GM21515 (cell line): Measurements from ENCODE around the gene PKN1.
"Not testable (repeated sequence)": the region's sequence is repeated elsewhere in the genome, so short reads cannot be mapped to it uniquely, and the experiment has no call there.

Experiments used
- ATAC-seq: cut with Tn5 transposase; IDR thresholded peaks from one replicate; pipeline ENCODE4 v1.9.1; 2021; ENCODE audit not compliant: unreplicated experiment

PKN1 gene

DNA sequence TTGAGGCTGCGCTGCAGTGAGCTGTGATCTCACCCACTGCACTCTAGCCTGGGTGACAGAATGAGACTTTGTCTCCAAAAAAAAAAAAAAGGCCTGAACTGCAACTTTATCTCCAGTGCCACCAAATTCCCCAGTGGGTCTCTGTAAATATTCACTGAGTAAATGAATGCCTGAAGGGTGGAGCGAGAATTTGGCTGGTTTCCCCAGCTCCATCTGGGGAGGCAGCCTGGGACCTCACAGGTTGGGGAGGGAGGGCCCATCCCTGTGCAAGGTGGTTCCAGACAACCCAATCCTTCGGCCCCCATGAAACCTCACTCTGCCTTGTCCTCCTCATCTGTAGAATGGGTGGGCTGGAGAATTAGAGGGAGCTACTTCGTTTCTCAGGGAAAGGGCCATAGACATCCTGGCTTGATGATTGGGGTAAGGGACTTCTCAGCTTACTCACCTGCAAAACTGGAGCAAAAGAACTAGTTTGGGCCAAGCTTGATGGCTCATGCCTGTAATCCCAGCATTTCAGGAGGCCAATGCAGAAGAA lies 4.2 kb upstream of the PKN1 start:
- no peak for ATAC-seq

GRCh38 chr19:14430712-14431111 lies 2.4 kb upstream of the PKN1 start:
- no peak for ATAC-seq

- ATAC-seq: peak; percentile 17
Measured at GRCh38 chr19:14433554-14434501, 722 bp downstream of the PKN1 start.

DNA sequence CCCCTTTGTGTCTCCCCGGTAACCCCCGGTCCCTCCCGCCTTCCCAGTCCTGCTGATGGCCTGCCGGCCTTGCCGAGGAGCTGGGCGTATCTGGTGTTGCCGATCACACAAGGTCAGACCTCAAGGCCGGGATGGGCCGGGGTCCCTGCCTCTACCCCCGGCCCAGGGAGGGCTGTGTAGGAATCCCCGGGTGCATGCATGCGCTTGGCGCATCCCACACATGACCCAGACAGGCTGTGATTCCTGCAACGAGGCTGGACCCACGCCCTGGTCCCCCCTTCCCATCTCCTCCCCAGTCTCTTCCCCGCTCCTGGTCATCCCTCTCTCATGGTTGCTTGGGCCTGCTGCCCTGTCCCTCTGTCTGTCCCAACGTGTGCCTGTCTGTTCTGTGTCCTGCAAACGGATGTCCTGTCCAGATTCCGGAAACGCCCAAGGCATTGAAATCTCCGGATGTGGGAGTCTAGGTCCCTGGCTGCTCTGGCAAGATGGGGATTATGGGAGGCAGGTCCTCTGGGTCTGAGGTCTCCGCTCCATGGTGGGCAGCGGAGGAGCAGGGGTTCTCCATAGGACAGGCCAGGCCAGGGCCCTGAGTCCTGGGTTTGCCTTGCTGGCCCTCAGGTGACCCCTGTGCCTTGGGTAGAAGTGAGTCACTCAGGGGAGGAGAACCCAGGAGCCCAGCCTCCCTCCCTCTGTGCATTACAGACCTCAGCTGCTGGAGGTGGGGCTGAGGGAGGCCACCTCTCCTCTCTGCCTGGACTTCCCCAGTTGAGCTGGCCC lies 1.6 kb downstream of the PKN1 start:
- ATAC-seq: no peak

DNA sequence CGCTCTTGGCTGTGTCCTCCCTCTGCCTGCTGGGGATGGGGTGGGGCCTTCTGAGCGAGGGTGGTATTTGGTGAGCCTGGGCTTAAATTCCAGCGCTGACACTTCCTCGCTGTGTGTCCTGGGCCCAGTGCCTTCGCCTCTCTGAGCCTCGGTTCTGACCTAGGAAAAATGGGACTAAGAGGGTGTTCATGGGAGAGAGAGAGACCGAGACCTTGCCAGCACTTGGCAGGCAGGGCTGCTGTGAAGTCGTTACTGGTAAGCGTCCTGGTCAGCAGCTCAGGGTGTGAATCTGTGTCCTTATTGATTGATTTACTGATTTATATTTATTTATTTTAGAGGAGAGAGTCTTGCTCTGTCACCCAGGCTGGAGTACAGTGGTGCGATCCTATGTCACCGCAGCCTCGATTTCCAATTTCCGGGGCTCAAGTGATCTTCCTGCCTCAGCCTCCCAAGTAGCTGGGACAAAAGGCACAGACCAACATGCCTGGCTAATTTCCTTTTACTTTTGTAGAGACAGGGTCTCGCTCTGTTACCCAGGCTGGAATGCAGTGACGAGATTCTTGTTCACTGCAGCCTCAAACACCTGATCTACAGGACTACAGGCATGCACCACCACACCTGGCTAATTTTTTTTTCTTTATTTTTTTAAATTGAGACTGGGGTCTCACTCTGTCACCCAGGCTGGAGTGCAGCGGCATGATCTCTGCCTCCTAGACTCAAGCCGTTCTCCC lies 2.4 kb downstream of the PKN1 start:
- ATAC-seq: no peak

GRCh38 chr19:14437578-14438140 lies 4.6 kb downstream of the PKN1 start:
- ATAC-seq: no peak

DNA sequence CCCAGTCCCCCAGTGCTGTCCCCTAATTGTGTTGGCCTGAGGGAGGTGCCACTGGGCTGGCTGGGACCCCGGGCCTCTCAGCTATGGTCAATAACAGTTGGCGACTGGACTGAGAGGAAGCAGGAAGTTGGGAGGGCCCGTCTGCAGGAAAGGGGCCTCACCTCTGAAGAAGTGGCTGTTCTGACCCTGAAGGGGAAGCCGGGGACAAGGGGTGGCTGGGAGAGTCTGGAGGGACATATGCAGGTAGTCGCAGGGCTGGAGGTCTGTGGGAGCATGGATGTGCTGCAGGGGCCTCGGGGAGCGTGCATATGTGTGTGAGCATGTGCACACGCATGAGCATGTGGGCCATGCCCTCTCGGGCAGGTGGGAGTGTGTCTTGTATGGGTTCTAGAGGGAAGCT lies 5.9 kb downstream of the PKN1 start:
- ATAC-seq: no peak

- peak; percentile 81 for ATAC-seq
Measured at GRCh38 chr19:14440049-14440448, 6.9 kb downstream of the PKN1 start.

DNA sequence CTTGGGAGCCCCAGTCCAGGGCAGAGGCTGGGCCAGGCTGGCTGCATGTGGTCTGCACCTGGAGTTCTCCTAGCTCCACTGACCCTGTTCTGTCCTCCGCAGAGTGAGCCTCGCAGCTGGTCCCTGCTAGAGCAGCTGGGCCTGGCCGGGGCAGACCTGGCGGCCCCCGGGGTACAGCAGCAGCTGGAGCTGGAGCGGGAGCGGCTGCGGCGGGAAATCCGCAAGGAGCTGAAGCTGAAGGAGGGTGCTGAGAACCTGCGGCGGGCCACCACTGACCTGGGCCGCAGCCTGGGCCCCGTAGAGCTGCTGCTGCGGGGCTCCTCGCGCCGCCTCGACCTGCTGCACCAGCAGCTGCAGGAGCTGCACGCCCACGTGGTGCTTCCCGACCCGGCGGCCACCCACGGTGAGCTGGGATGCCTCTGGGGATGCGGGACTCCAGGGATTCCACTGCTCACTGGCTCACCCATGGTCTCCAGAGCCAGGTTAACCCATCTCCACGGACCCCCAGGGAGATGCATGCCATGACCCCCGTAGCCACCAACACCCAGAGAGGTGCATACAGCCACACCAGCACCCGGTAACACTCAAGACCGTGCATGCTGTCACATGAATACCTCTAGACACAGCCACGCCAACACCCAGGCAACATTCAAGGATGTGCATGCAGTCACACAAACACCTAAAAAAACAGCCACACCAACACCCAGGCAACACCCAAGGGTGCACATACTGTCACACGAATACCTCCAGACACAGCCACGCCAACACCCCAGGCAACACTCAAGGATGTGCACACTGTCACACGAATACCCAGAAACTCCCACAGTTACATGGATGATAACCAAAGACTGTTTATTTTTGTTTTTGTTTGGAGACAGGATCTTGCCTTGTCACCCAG lies 8.2 kb downstream of the PKN1 start:
- no peak for ATAC-seq

DNA sequence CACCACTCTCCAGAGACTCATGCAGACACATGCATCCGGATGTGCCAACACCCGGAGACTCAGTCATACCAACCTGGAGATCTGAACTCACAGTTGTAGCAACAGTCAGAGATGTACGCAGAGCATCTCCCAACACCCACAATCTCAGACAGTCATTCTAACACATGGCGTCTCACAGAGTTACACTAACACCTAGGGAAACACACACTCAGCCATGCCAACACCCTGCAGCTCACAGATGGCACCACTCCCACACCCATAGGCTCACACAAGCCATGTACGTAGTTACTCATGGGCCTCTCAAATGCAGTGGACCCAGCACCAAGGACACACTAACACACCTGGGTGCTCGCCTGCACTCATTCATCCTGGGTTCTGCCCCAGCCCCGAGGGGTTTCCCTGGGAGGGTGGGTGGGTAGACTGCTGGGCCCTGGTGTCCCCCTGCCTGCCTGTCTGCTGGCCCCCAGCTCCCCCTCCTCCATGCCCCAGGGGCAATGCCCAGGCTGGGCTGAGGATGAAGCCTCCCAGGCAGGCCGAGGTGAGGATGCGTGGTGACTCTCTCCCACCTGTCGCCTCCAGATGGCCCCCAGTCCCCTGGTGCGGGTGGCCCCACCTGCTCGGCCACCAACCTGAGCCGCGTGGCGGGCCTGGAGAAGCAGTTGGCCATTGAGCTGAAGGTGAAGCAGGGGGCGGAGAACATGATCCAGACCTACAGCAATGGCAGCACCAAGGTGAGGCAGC lies 10.0 kb downstream of the PKN1 start:
- no peak for ATAC-seq

- no peak for ATAC-seq
Measured at GRCh38 chr19:14443632-14444216, 10.6 kb downstream of the PKN1 start.

GRCh38 chr19:14446336-14447036 lies 13.4 kb downstream of the PKN1 start:
- ATAC-seq: no peak

DNA sequence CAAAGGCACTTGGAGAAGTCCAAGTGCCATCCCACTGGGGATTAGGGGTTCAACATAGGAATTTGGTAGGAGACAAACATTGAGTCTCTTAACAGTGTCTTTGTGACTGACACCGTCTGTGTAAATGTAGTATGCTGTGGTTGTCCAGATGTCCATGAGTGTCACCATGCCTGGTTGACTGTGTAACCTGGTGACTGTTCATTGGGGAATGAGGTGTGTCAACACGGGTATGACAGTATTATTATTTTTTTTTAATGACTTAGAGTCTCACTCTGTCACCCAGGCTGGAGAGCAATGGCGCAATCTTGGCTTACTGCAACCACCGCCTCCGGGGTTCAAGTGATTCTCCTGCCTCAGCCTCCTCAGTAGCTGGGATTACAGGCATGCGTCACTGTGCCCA lies 16.2 kb downstream of the PKN1 start:
- no peak for ATAC-seq

DNA sequence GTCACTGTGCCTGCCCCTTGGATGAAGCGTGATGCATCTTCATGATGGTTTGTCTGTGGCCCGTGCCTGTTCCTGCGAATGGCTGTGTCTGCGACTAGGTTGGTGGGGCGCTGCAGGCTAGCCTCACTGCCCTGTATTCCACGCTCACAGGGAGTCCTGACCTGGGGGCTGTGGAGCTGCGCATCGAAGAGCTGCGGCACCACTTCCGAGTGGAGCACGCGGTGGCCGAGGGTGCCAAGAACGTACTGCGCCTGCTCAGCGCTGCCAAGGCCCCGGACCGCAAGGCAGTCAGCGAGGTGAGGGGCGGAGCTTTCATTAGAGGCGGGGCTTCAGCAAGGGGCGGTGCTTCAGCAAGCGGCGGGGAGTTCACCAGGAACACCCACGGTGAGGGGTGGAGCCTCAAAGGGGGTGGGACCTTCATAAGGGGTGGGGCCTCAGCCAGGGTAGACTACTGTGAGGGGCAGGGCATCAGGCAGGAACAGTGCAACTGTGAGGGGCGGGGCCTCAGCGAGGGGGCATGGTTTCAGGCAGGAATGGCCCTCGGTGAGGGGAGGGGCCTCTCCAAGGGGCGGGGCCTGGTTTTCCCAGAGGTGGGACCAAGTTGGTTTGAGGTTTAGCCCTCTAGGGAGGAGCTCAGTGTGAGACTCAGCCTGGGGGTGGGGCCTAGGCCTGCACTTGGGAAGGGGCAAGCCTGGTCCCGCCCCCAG lies 17.2 kb downstream of the PKN1 start:
- no peak for ATAC-seq

GRCh38 chr19:14450876-14451275 lies 17.8 kb downstream of the PKN1 start:
- no peak for ATAC-seq

DNA sequence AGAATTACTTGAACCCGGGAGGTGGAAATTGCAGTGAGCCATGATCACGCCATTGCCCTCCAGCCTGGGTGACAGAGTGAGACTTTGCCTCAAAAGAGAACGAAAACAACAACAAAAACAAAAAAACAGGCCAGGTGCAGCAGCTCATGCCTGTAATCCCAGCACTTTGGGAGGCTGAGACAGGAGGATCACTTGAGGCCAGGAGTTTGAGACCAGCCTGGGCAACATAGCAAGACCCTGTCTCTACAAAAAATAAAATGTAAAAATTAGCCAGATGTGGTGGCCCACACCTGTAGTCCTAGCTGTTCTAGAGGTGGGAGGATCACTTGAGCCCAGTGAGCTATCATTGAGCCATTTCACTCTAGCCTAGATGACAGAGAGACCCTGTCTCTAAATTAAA lies 19.2 kb downstream of the PKN1 start:
- ATAC-seq: not testable (repeated sequence)

- ATAC-seq: no peak
Measured at GRCh38 chr19:14459703-14460102, 26.6 kb downstream of the PKN1 start.

GRCh38 chr19:14460935-14461334 lies 27.8 kb downstream of the PKN1 start:
- ATAC-seq: no peak
